ENCODE data around the gene ALDH9A1.

DNA sequence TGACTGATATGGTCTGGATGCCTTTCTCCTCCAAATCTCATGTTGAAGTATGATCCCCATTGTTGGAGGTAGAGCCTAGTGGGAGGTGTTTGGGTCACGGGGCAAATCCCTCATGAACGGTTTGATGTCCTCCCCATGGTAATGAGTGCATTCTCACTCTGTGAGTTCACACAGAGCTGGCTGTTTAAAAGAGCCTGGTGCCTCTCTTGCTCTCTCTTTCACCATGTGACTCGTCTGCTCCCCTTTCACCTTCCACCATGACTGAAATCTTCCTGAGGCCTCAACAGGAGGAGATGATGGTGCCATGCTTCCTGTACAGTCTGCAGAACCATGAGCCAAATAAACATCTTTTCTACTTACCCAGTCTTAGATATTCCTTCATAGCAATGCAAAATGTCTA lies 30.2 kb downstream of the ALDH9A1 start:
- TF ChIP-seq POLR2AphosphoS5 (IDR thresholded peaks at IDR 0.05) = no peak
- TF ChIP-seq, protein P1, sequence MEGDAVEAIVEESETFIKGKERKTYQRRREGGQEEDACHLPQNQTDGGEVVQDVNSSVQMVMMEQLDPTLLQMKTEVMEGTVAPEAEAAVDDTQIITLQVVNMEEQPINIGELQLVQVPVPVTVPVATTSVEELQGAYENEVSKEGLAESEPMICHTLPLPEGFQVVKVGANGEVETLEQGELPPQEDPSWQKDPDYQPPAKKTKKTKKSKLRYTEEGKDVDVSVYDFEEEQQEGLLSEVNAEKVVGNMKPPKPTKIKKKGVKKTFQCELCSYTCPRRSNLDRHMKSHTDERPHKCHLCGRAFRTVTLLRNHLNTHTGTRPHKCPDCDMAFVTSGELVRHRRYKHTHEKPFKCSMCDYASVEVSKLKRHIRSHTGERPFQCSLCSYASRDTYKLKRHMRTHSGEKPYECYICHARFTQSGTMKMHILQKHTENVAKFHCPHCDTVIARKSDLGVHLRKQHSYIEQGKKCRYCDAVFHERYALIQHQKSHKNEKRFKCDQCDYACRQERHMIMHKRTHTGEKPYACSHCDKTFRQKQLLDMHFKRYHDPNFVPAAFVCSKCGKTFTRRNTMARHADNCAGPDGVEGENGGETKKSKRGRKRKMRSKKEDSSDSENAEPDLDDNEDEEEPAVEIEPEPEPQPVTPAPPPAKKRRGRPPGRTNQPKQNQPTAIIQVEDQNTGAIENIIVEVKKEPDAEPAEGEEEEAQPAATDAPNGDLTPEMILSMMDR (IDR thresholded peaks at IDR 0.05) = no peak

Data from breast epithelium (tissue), 3 donors.